ENCODE results near the gene MID1IP1. TPM values are rescaled to one million over a fixed set of nuclear protein-coding genes. Genes with fewer than 3 reads are reported as not detected.

MID1IP1 gene
- total RNA-seq, 2 experiments from 2014 or later, result 78.7 to 84.8 TPM

GRCh38 chrX:38819163-38819562 lies 17.9 kb downstream of the MID1IP1 start:
- H3K4me1 Mint-ChIP-seq (ENCODE audit: low read depth), result no peaks in the 10 kb centered on the region
- ChIA-PET CTCF (no interaction called here), POLR2A (interaction anchor here (0.6 kb wide), 1 partner anchor 11 kb away, joined by 3 read pairs; no protein-coding TSS in a partner anchor)
- H3K9me3 Mint-ChIP-seq, result no peaks in the 10 kb centered on the region
- DNase-seq, result no peak
- intact Hi-C loops (cut with micrococcal nuclease), result no loop called here
- H3K27me3 Mint-ChIP-seq, result no peaks in the 10 kb centered on the region
- no peaks in the 10 kb centered on the region for H3K36me3 Mint-ChIP-seq
- H3K4me3 Mint-ChIP-seq, result no peak overlapping the region
- no peak overlapping the region for H3K27ac Mint-ChIP-seq

DNA sequence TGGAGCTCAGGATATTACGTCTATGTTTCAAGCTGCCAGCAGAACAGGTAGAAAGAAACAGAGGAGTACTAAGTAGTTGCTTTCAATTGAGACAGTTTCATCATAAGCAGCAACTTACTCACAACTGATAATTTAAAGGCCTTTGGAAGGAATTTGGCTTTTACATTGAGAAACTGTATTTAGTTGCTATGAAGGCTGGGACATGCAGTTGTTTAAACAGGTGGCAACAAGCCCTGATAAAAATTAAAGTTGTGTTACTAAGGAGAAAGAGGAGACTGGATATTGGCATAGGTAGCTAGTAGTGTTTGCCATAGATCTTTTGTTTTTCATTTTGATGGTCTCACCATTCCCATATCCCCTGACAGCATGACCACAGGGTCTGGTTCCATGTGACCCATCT lies 18.4 kb downstream of the MID1IP1 start:
- ChIA-PET CTCF (no interaction called here), POLR2A (interaction anchor here (0.6 kb wide), 1 partner anchor 12 kb away, joined by 3 read pairs; no protein-coding TSS in a partner anchor)
- no peak for DNase-seq
- H3K27me3 Mint-ChIP-seq, result no peaks in the 10 kb centered on the region
- intact Hi-C loops (cut with micrococcal nuclease), result no loop called here
- H3K36me3 Mint-ChIP-seq, result no peaks in the 10 kb centered on the region
- no peaks in the 10 kb centered on the region for H3K4me1 Mint-ChIP-seq (ENCODE audit: low read depth)
- H3K27ac Mint-ChIP-seq, result no peak overlapping the region
- H3K4me3 Mint-ChIP-seq, result no peak overlapping the region
- H3K9me3 Mint-ChIP-seq, result no peaks in the 10 kb centered on the region

DNA sequence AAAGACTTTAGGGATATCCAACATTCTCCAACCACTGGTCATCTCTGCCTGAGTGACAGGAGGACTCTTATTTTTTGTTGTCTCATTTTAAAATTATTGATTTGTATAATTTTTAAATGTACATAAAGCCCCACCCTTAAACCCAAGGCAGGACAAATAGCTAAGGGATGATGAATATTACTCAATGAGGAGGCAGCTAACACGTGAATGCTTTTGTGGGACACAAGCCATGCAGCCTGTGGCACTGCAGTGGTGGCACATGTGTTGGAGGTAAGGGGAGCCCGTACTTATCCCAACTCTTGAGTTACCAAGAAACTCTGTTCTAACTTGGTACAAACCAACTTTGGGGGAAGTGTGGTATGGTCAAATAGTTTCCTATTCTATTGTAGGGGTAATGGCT lies 19.5 kb downstream of the MID1IP1 start:
- Mint-ChIP-seq H3K4me1 (ENCODE audit: low read depth) (no peaks in the 10 kb centered on the region), H3K4me3 (no peak overlapping the region), H3K36me3 (no peaks in the 10 kb centered on the region), H3K27me3 (no peaks in the 10 kb centered on the region), H3K9me3 (no peaks in the 10 kb centered on the region), H3K27ac (no peak overlapping the region)
- intact Hi-C loops (cut with micrococcal nuclease), result no loop called here
- POLR2A ChIA-PET, result no interaction called here
- DNase-seq, result no peak
- CTCF ChIA-PET, result no interaction called here

DNA sequence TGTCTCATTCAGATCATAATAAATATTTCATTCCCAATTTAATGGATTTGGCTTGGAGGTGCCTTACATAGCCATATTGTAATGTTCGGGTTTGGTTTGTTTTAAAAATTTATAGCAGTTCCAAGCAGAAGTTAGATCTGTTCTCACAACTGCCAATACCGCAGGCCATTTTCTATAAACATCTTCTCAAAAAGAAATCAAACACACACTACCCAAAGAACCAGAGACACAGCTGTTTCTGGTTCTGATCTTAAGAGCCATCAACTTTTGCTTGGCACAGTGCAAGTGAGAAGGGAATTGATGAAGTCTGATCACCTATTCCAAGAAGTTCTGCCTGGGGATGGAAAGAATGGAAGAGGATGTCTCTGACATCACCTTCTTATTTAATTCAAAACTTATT lies 22.9 kb downstream of the MID1IP1 start:
- CTCF ChIA-PET, result no interaction called here
- H3K36me3 Mint-ChIP-seq, result no peaks in the 10 kb centered on the region
- no peaks in the 10 kb centered on the region for H3K9me3 Mint-ChIP-seq
- no peak overlapping the region for H3K4me3 Mint-ChIP-seq
- intact Hi-C loops (cut with micrococcal nuclease), result no loop called here
- no peak overlapping the region for H3K27ac Mint-ChIP-seq
- POLR2A ChIA-PET, result no interaction called here
- H3K27me3 Mint-ChIP-seq, result no peaks in the 10 kb centered on the region
- no peaks in the 10 kb centered on the region for H3K4me1 Mint-ChIP-seq (ENCODE audit: low read depth)
- no peak for DNase-seq

- Mint-ChIP-seq H3K36me3 (no peaks in the 10 kb centered on the region), H3K27me3 (no peaks in the 10 kb centered on the region), H3K9me3 (no peaks in the 10 kb centered on the region), H3K4me3 (no peak overlapping the region), H3K27ac (no peak overlapping the region), H3K4me1 (ENCODE audit: low read depth) (peaks cover 5% of the 10 kb centered on the region)
- intact Hi-C loops (cut with micrococcal nuclease), result no loop called here
- ChIA-PET POLR2A (no interaction called here), CTCF (no interaction called here)
- DNase-seq, result no peak
Observed at GRCh38 chrX:38831949-38832348, 30.7 kb downstream of the MID1IP1 start.

DNA sequence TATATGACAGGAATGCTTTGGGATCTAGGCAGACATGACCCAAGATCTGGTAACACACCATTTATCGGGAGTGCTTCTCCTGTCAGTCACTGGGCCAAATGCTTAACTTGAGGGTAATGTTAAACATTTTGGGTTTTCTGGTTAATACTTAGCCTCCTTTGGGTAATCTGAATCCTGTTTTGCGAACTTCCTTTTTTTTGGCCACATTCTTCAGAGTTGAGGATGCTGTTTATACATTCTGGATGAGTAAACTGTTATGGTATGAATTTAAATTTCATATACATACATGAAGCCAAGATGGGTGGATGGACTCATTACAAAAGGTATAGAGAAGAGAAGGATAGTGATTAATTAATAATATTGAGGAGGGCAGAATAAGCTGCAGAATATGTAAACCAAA lies 36.1 kb downstream of the MID1IP1 start:
- Mint-ChIP-seq H3K27me3 (no peaks in the 10 kb centered on the region), H3K9me3 (no peaks in the 10 kb centered on the region), H3K4me1 (ENCODE audit: low read depth) (peaks cover 5% of the 10 kb centered on the region), H3K36me3 (no peaks in the 10 kb centered on the region), H3K4me3 (no peak overlapping the region), H3K27ac (no peak overlapping the region)
- intact Hi-C loops (cut with micrococcal nuclease), result no loop called here
- CTCF ChIA-PET, result no interaction called here
- POLR2A ChIA-PET, result interaction anchor here (0.6 kb wide), 1 partner anchor 10 kb away, joined by 3 read pairs; no protein-coding TSS in a partner anchor
- no peak for DNase-seq

DNA sequence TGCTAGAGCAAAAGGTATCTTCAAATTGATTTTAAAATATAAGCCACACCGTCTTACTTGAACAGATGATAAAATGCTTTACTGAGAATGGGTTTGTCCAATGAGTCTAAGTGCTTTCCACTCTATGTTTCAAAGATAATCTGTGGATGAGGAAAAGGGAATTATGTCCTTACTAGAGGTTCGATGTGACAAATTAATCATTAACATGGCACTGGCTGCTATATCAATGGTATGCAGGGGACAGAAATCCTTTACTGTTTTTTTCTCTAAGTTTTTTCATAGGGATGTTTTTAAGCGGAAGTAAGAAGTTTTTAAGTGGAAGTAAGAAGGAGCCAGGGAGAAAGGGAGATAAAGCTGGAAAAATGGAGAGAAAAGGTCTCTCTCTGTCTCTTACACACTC lies 38.0 kb downstream of the MID1IP1 start:
- H3K27me3 Mint-ChIP-seq, result no peaks in the 10 kb centered on the region
- intact Hi-C loops (cut with micrococcal nuclease), result no loop called here
- H3K36me3 Mint-ChIP-seq, result no peaks in the 10 kb centered on the region
- ChIA-PET CTCF (no interaction called here), POLR2A (no interaction called here)
- H3K9me3 Mint-ChIP-seq, result no peaks in the 10 kb centered on the region
- H3K4me3 Mint-ChIP-seq, result no peak overlapping the region
- H3K4me1 Mint-ChIP-seq (ENCODE audit: low read depth), result no peaks in the 10 kb centered on the region
- DNase-seq, result no peak
- H3K27ac Mint-ChIP-seq, result no peak overlapping the region

DNA sequence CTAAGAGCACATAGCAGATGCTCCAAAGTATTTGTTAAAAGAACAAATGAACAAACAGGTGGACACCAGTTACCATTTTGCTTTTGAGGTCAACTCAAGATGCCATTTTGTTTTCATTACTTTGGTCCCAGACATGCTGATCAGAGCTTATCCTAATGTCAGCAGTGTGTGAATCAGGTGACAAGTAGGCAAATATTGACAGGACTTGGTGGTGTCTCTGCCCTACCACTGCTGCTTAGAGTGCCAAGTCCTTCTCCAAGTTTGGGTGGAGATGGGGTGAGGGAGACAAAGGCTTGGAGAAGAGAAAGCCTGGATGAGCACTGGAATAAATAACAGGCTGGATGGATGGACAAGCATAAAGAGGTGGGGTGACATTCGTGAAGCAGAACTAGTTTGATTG lies 38.7 kb downstream of the MID1IP1 start:
- H3K9me3 Mint-ChIP-seq, result no peaks in the 10 kb centered on the region
- no peak overlapping the region for H3K27ac Mint-ChIP-seq
- H3K36me3 Mint-ChIP-seq, result no peaks in the 10 kb centered on the region
- POLR2A ChIA-PET, result no interaction called here
- no peaks in the 10 kb centered on the region for H3K27me3 Mint-ChIP-seq
- no peak overlapping the region for H3K4me3 Mint-ChIP-seq
- H3K4me1 Mint-ChIP-seq (ENCODE audit: low read depth), result no peaks in the 10 kb centered on the region
- no peak for DNase-seq
- intact Hi-C loops (cut with micrococcal nuclease), result no loop called here
- CTCF ChIA-PET, result no interaction called here

DNA sequence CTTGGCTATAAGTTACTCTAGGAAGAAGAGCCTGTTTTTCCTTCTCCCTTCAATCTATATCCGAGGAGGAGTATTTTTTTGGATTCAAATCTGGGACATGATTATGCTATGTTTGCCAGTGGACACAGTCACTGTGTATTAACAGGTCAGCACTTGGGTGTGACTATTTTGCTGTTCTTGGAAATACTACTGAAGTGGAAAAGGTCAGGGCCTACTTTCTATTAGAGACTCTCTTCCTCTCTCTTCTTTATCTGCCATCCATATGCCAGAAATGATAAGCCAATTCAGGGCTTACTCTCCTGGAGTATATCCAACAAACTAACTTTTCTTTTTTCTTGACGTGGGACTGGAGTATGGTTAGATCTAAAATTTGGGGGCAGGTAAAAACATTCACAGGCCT lies 40.5 kb downstream of the MID1IP1 start:
- Mint-ChIP-seq H3K27ac (no peak overlapping the region), H3K36me3 (no peaks in the 10 kb centered on the region), H3K27me3 (no peaks in the 10 kb centered on the region), H3K9me3 (no peaks in the 10 kb centered on the region), H3K4me3 (no peak overlapping the region), H3K4me1 (ENCODE audit: low read depth) (peaks cover 10% of the 10 kb centered on the region)
- POLR2A ChIA-PET, result no interaction called here
- DNase-seq, result no peak
- intact Hi-C loops (cut with micrococcal nuclease), result no loop called here
- CTCF ChIA-PET, result no interaction called here

DNA sequence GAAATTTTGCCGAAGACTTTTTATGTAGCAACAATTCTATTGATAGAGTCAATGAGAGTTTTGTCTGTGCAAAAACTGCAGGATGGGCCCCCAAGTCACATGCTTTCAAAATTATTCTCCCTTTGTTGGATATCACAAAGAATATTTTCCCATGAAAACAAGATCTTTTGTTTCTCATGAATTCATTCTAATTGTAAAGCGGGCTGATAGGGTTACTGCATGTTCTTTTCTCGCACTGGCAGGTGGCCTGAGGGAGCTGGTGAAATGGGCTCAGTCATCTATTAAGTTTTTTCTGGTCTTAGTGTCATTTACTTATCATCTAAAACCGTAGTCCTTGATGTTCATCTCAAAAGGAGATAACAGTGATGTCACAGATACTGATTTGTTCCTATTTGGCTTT lies 44.2 kb downstream of the MID1IP1 start:
- Mint-ChIP-seq H3K36me3 (no peaks in the 10 kb centered on the region), H3K4me3 (no peak overlapping the region), H3K9me3 (no peaks in the 10 kb centered on the region), H3K4me1 (ENCODE audit: low read depth) (peaks cover 11% of the 10 kb centered on the region), H3K27ac (no peak overlapping the region), H3K27me3 (no peaks in the 10 kb centered on the region)
- no peak for DNase-seq
- POLR2A ChIA-PET, result no interaction called here
- intact Hi-C loops (cut with micrococcal nuclease), result no loop called here
- CTCF ChIA-PET, result no interaction called here

GRCh38 chrX:38847206-38847902 lies 46.1 kb downstream of the MID1IP1 start:
- Mint-ChIP-seq H3K36me3 (no peaks in the 10 kb centered on the region), H3K27ac (no peak overlapping the region), H3K4me1 (ENCODE audit: low read depth) (peaks cover 11% of the 10 kb centered on the region), H3K9me3 (no peaks in the 10 kb centered on the region), H3K27me3 (no peaks in the 10 kb centered on the region), H3K4me3 (no peak overlapping the region)
- POLR2A ChIA-PET, result interaction anchor here (0.6 kb wide), 1 partner anchor 10 kb away, joined by 3 read pairs; no protein-coding TSS in a partner anchor
- CTCF ChIA-PET, result no interaction called here
- intact Hi-C loops (cut with micrococcal nuclease), result no loop called here
- DNase-seq, result no peak

- H3K4me3 Mint-ChIP-seq, result no peak overlapping the region
- DNase-seq, result no peak
- no peaks in the 10 kb centered on the region for H3K27me3 Mint-ChIP-seq
- no peaks in the 10 kb centered on the region for H3K9me3 Mint-ChIP-seq
- no peaks in the 10 kb centered on the region for H3K36me3 Mint-ChIP-seq
- ChIA-PET POLR2A (interaction anchor here (0.6 kb wide), 1 partner anchor 10 kb away, joined by 3 read pairs; no protein-coding TSS in a partner anchor), CTCF (no interaction called here)
- H3K4me1 Mint-ChIP-seq (ENCODE audit: low read depth), result peaks cover 11% of the 10 kb centered on the region
- intact Hi-C loops (cut with micrococcal nuclease), result no loop called here
- H3K27ac Mint-ChIP-seq, result no peak overlapping the region
Observed at GRCh38 chrX:38847903-38848230, 46.6 kb downstream of the MID1IP1 start.

GRCh38 chrX:38848671-38849455 lies 47.6 kb downstream of the MID1IP1 start:
- no peaks in the 10 kb centered on the region for H3K27me3 Mint-ChIP-seq
- intact Hi-C loops (cut with micrococcal nuclease), result no loop called here
- ChIA-PET POLR2A (no interaction called here), CTCF (no interaction called here)
- no peak for DNase-seq
- peaks cover 11% of the 10 kb centered on the region for H3K4me1 Mint-ChIP-seq (ENCODE audit: low read depth)
- H3K4me3 Mint-ChIP-seq, result no peak overlapping the region
- H3K9me3 Mint-ChIP-seq, result no peaks in the 10 kb centered on the region
- H3K36me3 Mint-ChIP-seq, result no peaks in the 10 kb centered on the region
- no peak overlapping the region for H3K27ac Mint-ChIP-seq

Measured in activated CD4-positive, alpha-beta memory T cell treated with anti-CD3 and anti-CD28 coated beads for 36 hours (primary cell).